Suprapubic skin (tissue), 4 donors: ENCODE results near the gene HCN4. TPM values are rescaled to one million over a fixed set of nuclear protein-coding genes. Genes with fewer than 3 reads are reported as not detected.

Source experiments
- DNase-seq, 2 donors: peaks; one replicate each; pipeline ENCODE4 v3.0.0-alpha.2; 2019; ENCODE audit warnings: low spot score in 2 of 2
- H3K27ac ChIP-seq: fragments of 200-600 bp; sonication (generic); one replicate; pipeline ENCODE4 v1.5.1; 2019
- H3K27me3 ChIP-seq: fragments of 200-600 bp; sonication (generic); one replicate; pipeline ENCODE4 v1.5.1; 2019
- H3K36me3 ChIP-seq: fragments of 200-600 bp; sonication (generic); one replicate; pipeline ENCODE4 v1.5.1; 2019
- H3K4me1 ChIP-seq: fragments of 200-600 bp; sonication (generic); one replicate; pipeline ENCODE4 v1.5.1; 2019
- H3K4me3 ChIP-seq: fragments of 200-600 bp; sonication (generic); one replicate; pipeline ENCODE4 v1.5.1; 2019; ENCODE audit warnings: mild to moderate bottlenecking
- H3K9me3 ChIP-seq: fragments of 200-600 bp; sonication (generic); one replicate; pipeline ENCODE4 v1.5.1; 2019
- CTCF ChIP-seq, 2 donors: fragments of 200-600 bp in 1 of 2; fragments of 450-650 bp in 1 of 2; sonication (generic) in 1 of 2; IDR thresholded peaks; one replicate each; pipeline ENCODE4 v1.5.1; 2016 to 2019; ENCODE audit warnings: antibody characterized with exemption in 2 of 2, mild to moderate bottlenecking in 1 of 2, moderate library complexity in 1 of 2
- EP300 ChIP-seq: sonication (generic); formaldehyde crosslinking; IDR thresholded peaks from one replicate; pipeline ENCODE4 v1.6.1; 2017; ENCODE audit warnings: antibody characterized with exemption
- POLR2A ChIP-seq, 2 donors: fragments of 450-650 bp; IDR thresholded peaks; one replicate each; pipeline ENCODE4 v1.6.1; 2017; ENCODE audit warnings: antibody characterized with exemption in 2 of 2, mild to moderate bottlenecking in 2 of 2, moderate library complexity in 2 of 2
- POLR2AphosphoS5 ChIP-seq, 3 donors: sonication (generic); formaldehyde crosslinking; IDR thresholded peaks; one replicate each; pipeline ENCODE4 v1.6.1; 2017; ENCODE audit warnings: antibody characterized with exemption in 3 of 3
- WGBS: methylation state at CpG from one replicate; pipeline ENCODE4 v1.1.5; 2018; 5-methylcytosine and 5-hydroxymethylcytosine counted together
- total RNA-seq, 4 donors: library from RNA; depleted of rRNA; stranded (reverse); fragments of >200 nt; gene quantifications; one replicate each; pipeline ENCODE4 v1.1.0, GENCODE V29; 2016

The HCN4 gene
- total RNA-seq, 4 donors from 2014 or later = 0.17 TPM; not detected in 3

DNA sequence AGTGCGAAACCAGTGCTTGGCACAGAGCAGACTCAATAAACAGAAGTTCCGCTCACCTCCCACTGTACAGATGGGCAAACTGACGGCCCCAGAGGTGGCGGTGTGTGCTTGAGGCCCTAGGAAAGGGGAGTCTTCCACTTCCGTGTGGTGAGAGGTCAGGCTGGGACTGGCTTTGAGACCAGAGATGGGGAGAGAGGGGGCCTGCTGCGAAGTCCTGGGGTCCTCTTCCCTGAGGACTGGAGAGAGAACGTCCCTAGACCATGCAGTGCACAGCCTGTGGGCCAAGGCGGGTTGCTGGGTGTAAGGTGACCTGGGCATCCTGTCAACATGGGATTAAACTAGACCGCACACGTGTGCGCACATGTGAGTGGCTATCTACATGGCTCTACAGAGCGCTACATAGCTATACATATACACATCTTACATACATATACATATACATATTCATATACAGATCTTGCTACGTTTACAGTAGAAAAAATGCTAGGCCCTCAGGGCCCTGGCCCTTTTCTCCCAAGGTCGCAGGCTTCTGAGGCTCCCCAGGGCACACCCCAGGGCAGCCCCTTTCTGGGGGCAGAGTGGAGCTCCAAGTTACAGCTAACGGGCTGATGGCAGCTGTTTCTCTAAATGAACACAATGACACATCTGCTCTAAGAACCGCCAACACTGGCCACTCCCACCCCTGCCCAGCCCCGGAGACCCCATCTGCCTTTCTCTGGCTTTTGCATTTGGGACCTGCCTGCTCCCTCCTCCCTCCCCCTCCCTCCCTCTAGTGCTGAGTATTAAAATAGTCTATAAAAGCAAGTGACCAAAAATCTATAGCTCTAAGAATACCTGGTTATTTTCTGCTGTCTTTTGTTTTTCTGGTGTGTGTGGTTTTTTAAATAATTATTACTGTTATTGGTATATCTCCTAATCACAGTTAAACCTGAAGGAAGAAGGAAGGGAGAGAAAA, 47.0 kb downstream of the HCN4 start:
- WGBS = 80% methylated on average over 17 of the region's 17 CpGs
- peak in 1 of 2 donors; percentile 39 for DNase-seq

GRCh38 chr15:73320619-73321180, 48.1 kb downstream of the HCN4 start:
- peaks cover 52% of the 10 kb centered on the region for H3K27me3 ChIP-seq
- WGBS = 93% methylated on average over 3 of the region's 3 CpGs
- DNase-seq = peak in 1 of 2 donors; percentile 31

More for the DNA sequence above, 47.0 kb downstream of the HCN4 start:
- no peaks in the 10 kb centered on the region for H3K4me1 ChIP-seq
- no peak overlapping the region for H3K27ac ChIP-seq
- H3K4me3 ChIP-seq = no peak overlapping the region
- TF ChIP-seq EP300 (no peak), CTCF (IDR thresholded peaks at IDR 0.05) (no peak), POLR2AphosphoS5 (IDR thresholded peaks at IDR 0.05) (no peak), POLR2A (IDR thresholded peaks at IDR 0.05) (no peak)
- peaks cover 55% of the 10 kb centered on the region for H3K27me3 ChIP-seq
- no peaks in the 10 kb centered on the region for H3K9me3 ChIP-seq
- H3K36me3 ChIP-seq = no peaks in the 10 kb centered on the region

DNA sequence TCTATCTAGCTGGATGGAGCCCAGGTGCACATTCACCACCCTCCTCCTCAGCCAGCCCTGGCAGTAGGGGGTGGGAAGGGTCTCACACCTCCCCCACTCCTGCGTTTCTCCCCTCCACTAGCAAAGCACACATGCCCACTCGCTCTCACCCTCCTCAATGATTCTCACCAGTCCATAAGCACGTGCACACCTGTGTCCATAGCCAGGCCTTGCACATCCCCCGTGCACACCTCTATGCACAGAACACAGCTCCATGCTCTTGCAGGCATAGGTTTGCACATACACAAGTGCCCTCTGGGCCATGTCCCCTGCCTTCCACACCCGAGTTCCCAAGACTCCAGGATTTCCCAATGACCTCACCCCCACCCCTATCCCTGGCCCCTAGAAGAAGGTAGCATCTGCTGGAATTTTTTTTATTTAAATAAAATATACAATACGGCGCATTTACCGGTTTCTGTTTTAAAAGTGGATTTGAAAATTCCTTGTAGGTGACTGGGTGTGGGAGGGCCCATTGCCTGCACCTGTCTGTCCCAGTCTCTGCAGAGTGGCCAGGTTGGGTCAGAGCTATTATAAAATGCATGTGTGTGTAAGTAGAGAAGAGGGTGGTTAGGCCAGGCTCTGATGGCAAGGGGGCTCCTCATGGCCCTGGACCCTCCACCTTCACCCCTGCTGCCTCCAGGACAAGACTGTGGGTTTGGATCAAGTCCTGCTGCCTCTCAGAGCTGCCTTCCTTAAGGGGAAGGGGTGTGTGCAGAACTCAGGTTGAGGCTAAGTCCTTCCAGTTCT, 49.1 kb downstream of the HCN4 start:
- no peak overlapping the region for H3K27ac ChIP-seq
- H3K27me3 ChIP-seq = peaks cover 45% of the 10 kb centered on the region
- TF ChIP-seq POLR2AphosphoS5 (IDR thresholded peaks at IDR 0.05) (no peak), POLR2A (IDR thresholded peaks at IDR 0.05) (no peak), EP300 (no peak), CTCF (IDR thresholded peaks at IDR 0.05) (no peak)
- no peaks in the 10 kb centered on the region for H3K36me3 ChIP-seq
- no peaks in the 10 kb centered on the region for H3K9me3 ChIP-seq
- WGBS = 80% methylated on average over 8 of the region's 8 CpGs
- no peaks in the 10 kb centered on the region for H3K4me1 ChIP-seq
- no peak overlapping the region for H3K4me3 ChIP-seq
- peak in 1 of 2 donors; percentile 22 for DNase-seq

More at GRCh38 chr15:73320619-73321180, 48.1 kb downstream of the HCN4 start:
- no peak overlapping the region for H3K4me3 ChIP-seq
- H3K27ac ChIP-seq = no peak overlapping the region
- TF ChIP-seq CTCF (IDR thresholded peaks at IDR 0.05) (no peak), EP300 (no peak), POLR2A (IDR thresholded peaks at IDR 0.05) (no peak), POLR2AphosphoS5 (IDR thresholded peaks at IDR 0.05) (no peak)
- no peaks in the 10 kb centered on the region for H3K36me3 ChIP-seq
- H3K4me1 ChIP-seq = no peaks in the 10 kb centered on the region
- no peaks in the 10 kb centered on the region for H3K9me3 ChIP-seq

GRCh38 chr15:73318463-73319351, 50.1 kb downstream of the HCN4 start:
- DNase-seq = no peak
- H3K27me3 ChIP-seq = peaks cover 43% of the 10 kb centered on the region
- H3K27ac ChIP-seq = no peak overlapping the region
- whole genome bisulfite sequencing = 27% methylated on average over 16 of the region's 42 CpGs
- no peaks in the 10 kb centered on the region for H3K4me1 ChIP-seq
- no peak overlapping the region for H3K4me3 ChIP-seq
- H3K9me3 ChIP-seq = no peaks in the 10 kb centered on the region
- no peak for TF ChIP-seq CTCF (IDR thresholded peaks at IDR 0.05)
- no peak for TF ChIP-seq POLR2AphosphoS5 (IDR thresholded peaks at IDR 0.05)
- TF ChIP-seq POLR2A (IDR thresholded peaks at IDR 0.05) = no peak
- no peak for TF ChIP-seq EP300
- no peaks in the 10 kb centered on the region for H3K36me3 ChIP-seq
